SH-SY5Y (cell line): ENCODE results near the gene CD86.

ENCODE experiments used
- GATA2 ChIP-seq: IDR thresholded peaks from 2 replicates; pipeline ENCODE4 v1.6.1; 2011; ENCODE audit warnings: mild to moderate bottlenecking, low read depth, low read length
- GATA3 ChIP-seq: IDR thresholded peaks from 2 replicates; pipeline ENCODE4 v1.6.1; 2011; ENCODE audit warnings: low read depth, mild to moderate bottlenecking, low read length, moderate library complexity

GRCh38 chr3:122102191-122102935 lies 47.2 kb downstream of the CD86 start:
- no peak for TF ChIP-seq GATA3
- TF ChIP-seq GATA2, result no peak
